H9 (cell line): ENCODE results near the gene TLX2. TPM values are rescaled to one million over a fixed set of nuclear protein-coding genes. Genes with fewer than 3 reads are reported as not detected.

Experiments
- DNase-seq: peaks from one replicate; pipeline ENCODE4 v3.0.0-alpha.2; 2017
- H2AFZ ChIP-seq: one replicate; pipeline ENCODE4 v1.6.1; 2013; ENCODE audit warnings: mild to moderate bottlenecking, low read length, control low read depth, moderate library complexity
- H2AK5ac ChIP-seq: 2 replicates; pipeline ENCODE4 v1.6.1; 2013; ENCODE audit warnings: low read length, control low read depth, mixed read lengths; ENCODE audit not compliant: insufficient read length
- H2BK120ac ChIP-seq: one replicate; pipeline ENCODE4 v1.6.1; 2013; ENCODE audit warnings: low read depth, mild to moderate bottlenecking, low read length, control low read depth, inconsistent platforms; ENCODE audit not compliant: poor library complexity, severe bottlenecking
- H2BK12ac ChIP-seq: 2 replicates; pipeline ENCODE4 v1.6.1; 2013; ENCODE audit warnings: low read length, control low read depth, mixed read lengths, low read depth; ENCODE audit not compliant: insufficient read length
- H2BK15ac ChIP-seq: 2 replicates; pipeline ENCODE4 v1.6.1; 2013; ENCODE audit warnings: low read depth, low read length, control low read depth
- H2BK20ac ChIP-seq: one replicate; pipeline ENCODE4 v1.6.1; 2013; ENCODE audit warnings: low read depth, mild to moderate bottlenecking, low read length, control low read depth, inconsistent platforms; ENCODE audit not compliant: poor library complexity, severe bottlenecking
- H2BK5ac ChIP-seq: 2 replicates; pipeline ENCODE4 v1.6.1; 2013; ENCODE audit warnings: low read length, control low read depth, mixed read lengths; ENCODE audit not compliant: insufficient read length
- H3K14ac ChIP-seq: 2 replicates; pipeline ENCODE4 v1.6.1; 2013; ENCODE audit warnings: low read length, control low read depth; ENCODE audit not compliant: insufficient read depth
- H3K18ac ChIP-seq: 2 replicates; pipeline ENCODE4 v1.6.1; 2013; ENCODE audit warnings: low read depth, mild to moderate bottlenecking, mixed read lengths, low read length, control low read depth; ENCODE audit not compliant: insufficient read length
- H3K23ac ChIP-seq: 2 replicates; pipeline ENCODE4 v1.6.1; 2013; ENCODE audit warnings: low read length, control low read depth, mixed read lengths, low read depth; ENCODE audit not compliant: insufficient read length
- H3K23me2 ChIP-seq: 2 replicates; pipeline ENCODE4 v1.6.1; 2013; ENCODE audit warnings: low read depth, mild to moderate bottlenecking, mixed read lengths, low read length, control low read depth; ENCODE audit not compliant: insufficient read length, poor library complexity, severe bottlenecking
- H3K27ac ChIP-seq: 2 replicates; pipeline ENCODE4 v1.5.1; 2013; ENCODE audit warnings: low read length, control low read depth, mixed read lengths, low read depth; ENCODE audit not compliant: insufficient read length
- H3K27me3 ChIP-seq: 2 replicates; pipeline ENCODE4 v1.6.1; 2013; ENCODE audit warnings: low read length, control low read depth, inconsistent platforms; ENCODE audit not compliant: insufficient read depth
- H3K4ac ChIP-seq: 2 replicates; pipeline ENCODE4 v1.6.1; 2013; ENCODE audit warnings: low read depth, mild to moderate bottlenecking, control low read depth, inconsistent platforms, low read length, moderate library complexity
- H3K4me1 ChIP-seq: 2 replicates; pipeline ENCODE4 v1.6.1; 2013; ENCODE audit warnings: low read length, control low read depth, inconsistent platforms; ENCODE audit not compliant: insufficient read depth
- H3K4me2 ChIP-seq: 2 replicates; pipeline ENCODE4 v1.6.1; 2013; ENCODE audit warnings: low read length, control low read depth, mixed read lengths; ENCODE audit not compliant: insufficient read length, insufficient read depth
- H3K56ac ChIP-seq: 2 replicates; pipeline ENCODE4 v1.6.1; 2013; ENCODE audit warnings: low read depth, mild to moderate bottlenecking, mixed read lengths, low read length, control low read depth; ENCODE audit not compliant: insufficient read length
- H3K79me1 ChIP-seq: 2 replicates; pipeline ENCODE4 v1.6.1; 2013; ENCODE audit warnings: low read depth, mild to moderate bottlenecking, moderate library complexity, low read length, control low read depth, inconsistent platforms; ENCODE audit not compliant: insufficient read depth, poor library complexity, severe bottlenecking
- H3K79me2 ChIP-seq: 2 replicates; pipeline ENCODE4 v1.6.1; 2013; ENCODE audit warnings: low read length, control low read depth, inconsistent platforms; ENCODE audit not compliant: insufficient read depth
- H3K9ac ChIP-seq: 2 replicates; pipeline ENCODE4 v1.6.1; 2013; ENCODE audit warnings: low read length, control low read depth, mixed read lengths; ENCODE audit not compliant: insufficient read length; ENCODE audit errors: extremely low read depth
- H3K9me3 ChIP-seq: one replicate; pipeline ENCODE4 v1.6.1; 2013; ENCODE audit warnings: low read depth, low read length, inconsistent platforms; ENCODE audit not compliant: control insufficient read depth
- H3T11ph ChIP-seq: one replicate; pipeline ENCODE4 v1.6.1; 2013; ENCODE audit warnings: mild to moderate bottlenecking, low read length, control low read depth, inconsistent platforms
- H4K20me1 ChIP-seq: one replicate; pipeline ENCODE4 v1.6.1; 2013; ENCODE audit not compliant: control insufficient read depth, insufficient read length, insufficient read depth
- H4K5ac ChIP-seq: 2 replicates; pipeline ENCODE4 v1.6.1; 2013; ENCODE audit warnings: low read depth, mild to moderate bottlenecking, mixed read lengths, low read length, control low read depth; ENCODE audit not compliant: insufficient read length
- H4K8ac ChIP-seq: replicated peaks from 2 replicates; pipeline ENCODE4 v1.6.1; 2013; ENCODE audit warnings: low read length, control low read depth, mixed read lengths, low read depth; ENCODE audit not compliant: insufficient read length
- H4K91ac ChIP-seq: 2 replicates; pipeline ENCODE4 v1.6.1; 2013; ENCODE audit warnings: low read depth, mild to moderate bottlenecking, moderate library complexity, mixed read lengths, low read length, control low read depth; ENCODE audit not compliant: insufficient read length
- H3K27ac Mint-ChIP-seq, 3 experiments: 2 replicates in 2 of 3; 3 replicates in 1 of 3; pipeline ENCODE4 v1.8.0; 2020 to 2021; ENCODE audit warnings: mixed read lengths in 3 of 3, mild to moderate bottlenecking in 1 of 3, moderate library complexity in 1 of 3
- H3K27me3 Mint-ChIP-seq: 2 replicates; pipeline ENCODE4 v1.8.0; 2021; ENCODE audit warnings: low read depth, mild to moderate bottlenecking, moderate library complexity, mixed read lengths
- H3K36me3 Mint-ChIP-seq, 3 experiments: 2 replicates in 2 of 3; 3 replicates in 1 of 3; pipeline ENCODE4 v1.8.0; 2020 to 2021; ENCODE audit warnings: low read depth in 3 of 3, mixed read lengths in 3 of 3; ENCODE audit not compliant: insufficient read depth in 1 of 3
- H3K4me1 Mint-ChIP-seq, 2 experiments: 2 replicates each; pipeline ENCODE4 v1.8.0; 2020; ENCODE audit warnings: mixed read lengths in 2 of 2
- H3K4me3 Mint-ChIP-seq, 2 experiments: 2 replicates in 1 of 2; 3 replicates in 1 of 2; pipeline ENCODE4 v1.8.0; 2020 to 2021; ENCODE audit warnings: mild to moderate bottlenecking in 2 of 2, mixed read lengths in 2 of 2, moderate library complexity in 1 of 2
- H3K9me3 Mint-ChIP-seq, 2 experiments: 2 replicates in 1 of 2; 3 replicates in 1 of 2; pipeline ENCODE4 v1.8.0; 2020; ENCODE audit warnings: mild to moderate bottlenecking in 2 of 2, mixed read lengths in 2 of 2, moderate library complexity in 1 of 2
- CTCF ChIP-seq: fragments of 200-600 bp; sonication (generic); conservative IDR thresholded peaks from 3 replicates; pipeline ENCODE4 v1.8.0; 2021; ENCODE audit warnings: antibody characterized with exemption, mild to moderate bottlenecking
- WGBS: extraction: QIAGEN DNeasy Blood & Tissue Kit; methylation state at CpG from one replicate; pipeline ENCODE4 v1.1.7; 2013; ENCODE audit warnings: missing lambda C conversion rate, low lambda C conversion rate, mixed read lengths; ENCODE audit not compliant: insufficient read length; ENCODE audit errors: extremely low coverage; 5-methylcytosine and 5-hydroxymethylcytosine counted together
- total RNA-seq: library from RNA; stranded (reverse); gene quantifications from 2 replicates; pipeline ENCODE4 v1.2.1, GENCODE V29; 2021

The TLX2 gene
- total RNA-seq, 1 experiment from 2014 or later, result 0.20 TPM

- H2BK15ac ChIP-seq, result no peak within 1 kb of the TSS
- peaks cover 58% of the 10 kb centered on the region for H3K27me3 Mint-ChIP-seq
- no peaks in the 10 kb centered on the region for H3K79me1 ChIP-seq
These were observed 39.9 kb downstream of the TLX2 start, which contains the start of the genes DOK1 and LOXL3 for GRCh38 chr2:74553892-74554819. Gene DOK1, plus strand, starts transcription at chr2:74554720. Its CDS starts 35 bp downstream, at chr2:74554755. Gene LOXL3, minus strand, starts transcription at chr2:74553942. Its CDS starts 1,308 bp downstream, at chr2:74552634.

More at GRCh38 chr2:74553892-74554819, 39.9 kb downstream of the TLX2 start, which contains the start of the genes DOK1 and LOXL3:
- no peak within 1 kb of the TSS for H2BK12ac ChIP-seq
- peaks cover 20% of the 10 kb centered on the region for H3K23me2 ChIP-seq
- no peak within 1 kb of the TSS for H2BK5ac ChIP-seq
- peak within 1 kb of the TSS; percentile 86 for H3K18ac ChIP-seq
- H3K27me3 ChIP-seq, result no peaks in the 10 kb centered on the region; the same call in 1 of the 2 replicates
- H3K36me3 Mint-ChIP-seq, result peaks cover 0 to 23% (median 15%) of the 10 kb centered on the region in 3 experiments; a peak in 6 of 7 replicates
- H3K9ac ChIP-seq, result peak within 1 kb of the TSS; percentile 57
- no peak within 1 kb of the TSS for H2AK5ac ChIP-seq
- H3K4me2 ChIP-seq, result peak within 1 kb of the TSS; percentile 63
- H3K27ac ChIP-seq, result no peak within 1 kb of the TSS
- no peaks in the 10 kb centered on the region for H3K9me3 ChIP-seq
- H3K23ac ChIP-seq, result no peak within 1 kb of the TSS
- no peak within 1 kb of the TSS for H2AFZ ChIP-seq
- no peaks in the 10 kb centered on the region for H3K9me3 Mint-ChIP-seq
- H3K79me2 ChIP-seq, result no peaks in the 10 kb centered on the region
- no CpG with 5 or more reads among the region's 73 CpGs for WGBS
- no peak within 1 kb of the TSS for H4K5ac ChIP-seq
- no peak within 1 kb of the TSS for H4K8ac ChIP-seq
- peak; percentile 93 for DNase-seq
- H3K4me1 Mint-ChIP-seq, result peaks cover 23 to 24% of the 10 kb centered on the region in 2 experiments
- no peak within 1 kb of the TSS for H3T11ph ChIP-seq
- peak within 1 kb of the TSS; percentile 42 to 96 (median 89); a peak in 6 of 7 replicates for H3K27ac Mint-ChIP-seq
- H3K4me3 Mint-ChIP-seq, result peak within 1 kb of the TSS; percentile 92 to 93
- no peak within 1 kb of the TSS; the same call in 1 of the 2 replicates for H3K4ac ChIP-seq
- no peaks in the 10 kb centered on the region for H4K20me1 ChIP-seq
- TF ChIP-seq CTCF, result no peak
- H3K14ac ChIP-seq, result peak within 1 kb of the TSS; percentile 82
- no peak within 1 kb of the TSS for H3K56ac ChIP-seq
- H3K4me1 ChIP-seq, result 0 out of 2 replicates have a peak, but pooled peaks cover 2% of the 10 kb centered on the region
- peak within 1 kb of the TSS; percentile 82 for H2BK120ac ChIP-seq
- no peak within 1 kb of the TSS for H2BK20ac ChIP-seq
- no peak within 1 kb of the TSS for H4K91ac ChIP-seq
